Activated T-cell treated with anti-CD3 and anti-CD28 coated beads, Interleukin-2, amount 50 U/mL, for 1 hour (primary cell): ENCODE measurements around the gene TGM2.

Experiments used
- DNase-seq: peaks from one replicate; pipeline ENCODE4 v3.0.0-alpha.2; 2020

TGM2 gene

GRCh38 chr20:38173237-38174156, 8.4 kb upstream of the TGM2 start:
- no peak for DNase-seq

GRCh38 chr20:38172408-38172807, 7.3 kb upstream of the TGM2 start:
- DNase-seq = no peak

- DNase-seq = no peak
These were observed 6.6 kb upstream of the TGM2 start for GRCh38 chr20:38171675-38172043.

- no peak for DNase-seq
These were observed 6.0 kb upstream of the TGM2 start for GRCh38 chr20:38170826-38171674.

- no peak for DNase-seq
These were observed 5.3 kb upstream of the TGM2 start for GRCh38 chr20:38170219-38170825.

GRCh38 chr20:38169636-38170193, 4.6 kb upstream of the TGM2 start:
- DNase-seq = no peak

GRCh38 chr20:38168791-38169589, 3.9 kb upstream of the TGM2 start:
- DNase-seq = no peak

- no peak for DNase-seq
These were observed 3.0 kb upstream of the TGM2 start for GRCh38 chr20:38167851-38168760.

- DNase-seq = no peak
These were observed 2.3 kb upstream of the TGM2 start for GRCh38 chr20:38167328-38167850.

- DNase-seq = no peak
These were observed 1.7 kb upstream of the TGM2 start for GRCh38 chr20:38166703-38167233.

- no peak for DNase-seq
These were observed 1.1 kb upstream of the TGM2 start for GRCh38 chr20:38165966-38166702.

- no peak for DNase-seq
These were observed 414 bp downstream of the TGM2 start for GRCh38 chr20:38164624-38165088.

- no peak for DNase-seq
These were observed 1.0 kb downstream of the TGM2 start for GRCh38 chr20:38164069-38164468.

- no peak for DNase-seq
These were observed 1.9 kb downstream of the TGM2 start for GRCh38 chr20:38162878-38163875.

GRCh38 chr20:38162149-38162548, 2.9 kb downstream of the TGM2 start:
- DNase-seq = no peak

- DNase-seq = no peak
These were observed 3.7 kb downstream of the TGM2 start for GRCh38 chr20:38161412-38161774.

- no peak for DNase-seq
These were observed 4.9 kb downstream of the TGM2 start for GRCh38 chr20:38159957-38160756.

GRCh38 chr20:38159566-38159956, 5.5 kb downstream of the TGM2 start:
- DNase-seq = no peak
